B cell (primary cell): ENCODE results near the gene KPNA6. TPM values are rescaled to one million over a fixed set of nuclear protein-coding genes. Genes with fewer than 3 reads are reported as not detected.

Experiments
- ATAC-seq: fragments of 200-7000 bp; cut with Tn5 transposase; one replicate; pipeline ENCODE4 v1.10.0; 2021; ENCODE audit warnings: low read depth, mild to moderate bottlenecking, moderate number of reproducible peaks, moderate library complexity
- CTCF ChIA-PET: fragments of 350-600 bp; sonication (Branson Sonifier 250); formaldehyde crosslinking; loops from one replicate; lab custom pipeline; 2021; ENCODE audit warnings: antibody characterized with exemption, inconsistent platforms; lab: Charles Lee
- POLR2A ChIA-PET: fragments of 350-600 bp; sonication (Branson Sonifier 250); formaldehyde crosslinking; loops from one replicate; lab custom pipeline; 2021; ENCODE audit warnings: antibody characterized with exemption; lab: Charles Lee
- DNase-seq: peaks from one replicate; pipeline ENCODE4 v3.0.0; 2013
- H2AFZ ChIP-seq: 2 replicates; pipeline ENCODE4 v1.6.1; 2012; ENCODE audit warnings: mild to moderate bottlenecking, low read depth, low read length; ENCODE audit not compliant: insufficient read depth, poor library complexity, severe bottlenecking
- H3K27ac ChIP-seq, 2 donors: 1 replicate in 1 of 2; 2 replicates in 1 of 2; pipeline ENCODE4 v1.5.1; 2012 to 2013; ENCODE audit warnings: low read length in 2 of 2, mild to moderate bottlenecking in 2 of 2, moderate library complexity in 1 of 2
- H3K27me3 ChIP-seq, 4 experiments: fragments of 200-600 bp in 1 of 4; sonication (generic) in 1 of 4; replicated peaks in 1 of 4; 1 replicate in 2 of 4; 2 replicates in 2 of 4; pipeline versions ENCODE4 v1.6.1 to v1.7.0; 2013 to 2016; ENCODE audit warnings: low read length in 3 of 4, mild to moderate bottlenecking in 2 of 4, mixed read lengths in 1 of 4, moderate library complexity in 1 of 4; ENCODE audit not compliant: insufficient read depth in 4 of 4, control insufficient read depth in 3 of 4; ENCODE audit errors: control extremely low read depth in 1 of 4
- H3K36me3 ChIP-seq, 2 experiments: replicated peaks in 1 of 2; 1 replicate in 1 of 2; 2 replicates in 1 of 2; pipeline versions ENCODE4 v1.6.1 to v1.7.1; 2013; ENCODE audit warnings: low read length in 1 of 2; ENCODE audit not compliant: insufficient read depth in 2 of 2, control insufficient read depth in 1 of 2; ENCODE audit errors: control extremely low read depth in 1 of 2, extremely low read depth in 1 of 2
- H3K4me1 ChIP-seq, 2 donors: fragments of 200-600 bp in 1 of 2; sonication (generic) in 1 of 2; 1 replicate in 1 of 2; 2 replicates in 1 of 2; pipeline versions ENCODE4 v1.5.1 to v1.6.1; 2013 to 2017; ENCODE audit warnings: low read length in 2 of 2; ENCODE audit not compliant: control insufficient read depth in 2 of 2, insufficient read depth in 2 of 2
- H3K4me2 ChIP-seq: replicated peaks from 2 replicates; pipeline ENCODE3; 2012; ENCODE audit warnings: mild to moderate bottlenecking, low read depth, low read length; ENCODE audit not compliant: poor library complexity, severe bottlenecking
- H3K4me3 ChIP-seq, 5 experiments: fragments of 200-600 bp in 1 of 5; sonication (generic) in 1 of 5; 1 replicate in 3 of 5; 2 replicates in 2 of 5; pipeline versions ENCODE4 v1.5.1 to v1.7.0; 2011 to 2016; ENCODE audit warnings: low read length in 4 of 5, mild to moderate bottlenecking in 4 of 5, low read depth in 2 of 5, control low read depth in 1 of 5, moderate library complexity in 1 of 5; ENCODE audit not compliant: insufficient read depth in 1 of 5; ENCODE audit errors: control extremely low read depth in 1 of 5, extremely low read depth in 1 of 5
- H3K79me2 ChIP-seq: fragments of 200-600 bp; sonication (generic); one replicate; pipeline ENCODE4 v1.6.0; 2016; ENCODE audit warnings: low read length; ENCODE audit not compliant: control insufficient read depth, insufficient read depth
- H3K9ac ChIP-seq: fragments of 200-600 bp; sonication (generic); 2 replicates; pipeline ENCODE4 v1.6.1; 2017; ENCODE audit warnings: mild to moderate bottlenecking, low read length, moderate library complexity
- H3K9me3 ChIP-seq, 3 donors: one replicate each; pipeline versions ENCODE4 v1.6.1 to v1.7.1; 2013; ENCODE audit warnings: low read length in 2 of 3; ENCODE audit not compliant: control insufficient read depth in 2 of 3, insufficient read depth in 1 of 3; ENCODE audit errors: control extremely low read depth in 1 of 3
- H4K20me1 ChIP-seq: 2 replicates; pipeline ENCODE4 v1.6.0; 2012; ENCODE audit warnings: mild to moderate bottlenecking, low read length; ENCODE audit not compliant: insufficient read depth, control insufficient read depth, poor library complexity, severe bottlenecking
- H3K27ac Mint-ChIP-seq: one replicate; pipeline ENCODE4 v1.8.0; 2021; ENCODE audit warnings: mixed read lengths
- H3K27me3 Mint-ChIP-seq: one replicate; pipeline ENCODE4 v1.8.0; 2021; ENCODE audit warnings: mixed read lengths
- H3K4me1 Mint-ChIP-seq: one replicate; pipeline ENCODE4 v1.8.0; 2021; ENCODE audit warnings: mixed read lengths
- H3K4me3 Mint-ChIP-seq: one replicate; pipeline ENCODE4 v1.8.0; 2021; ENCODE audit warnings: mixed read lengths
- H3K9me3 Mint-ChIP-seq: one replicate; pipeline ENCODE4 v1.8.0; 2022; ENCODE audit warnings: mixed read lengths; ENCODE audit not compliant: insufficient read depth
- EZH2 ChIP-seq: IDR thresholded peaks from 2 replicates; pipeline ENCODE4 v1.6.1; 2012; ENCODE audit warnings: borderline replicate concordance, low read depth, mild to moderate bottlenecking, moderate library complexity, low read length; ENCODE audit not compliant: insufficient read depth, poor library complexity, severe bottlenecking
- WGBS: methylation state at CpG from one replicate; pipeline ENCODE4 v1.1.5; 2013; ENCODE audit warnings: missing lambda C conversion rate; ENCODE audit not compliant: insufficient coverage; 5-methylcytosine and 5-hydroxymethylcytosine counted together
- intact Hi-C: fragments of 100-400 bp; cut with micrococcal nuclease; formaldehyde crosslinking; loops from one replicate; pipeline ENCODE4 v1.10.0; 2022
- polyA plus RNA-seq: library from polyadenylated mRNA; depleted of rRNA; stranded (reverse); fragments of >200 nt; gene quantifications from 2 replicates; pipeline ENCODE4 v1.2.3, GENCODE V29; 2012
- total RNA-seq, 2 donors: library from RNA; stranded (reverse); fragments of 120-200 nt in 1 of 2; gene quantifications; 1 replicate in 1 of 2; 2 replicates in 1 of 2; pipeline versions ENCODE4 v1.2.3 to v1.2.4, GENCODE V29; 2013 to 2022
- TF ChIP-seq, protein P1 (sequence below): fragments of 200-600 bp; IDR thresholded peaks from one replicate; pipeline ENCODE4 v1.8.0; 2022; ENCODE audit warnings: antibody characterized with exemption, mild to moderate bottlenecking

KPNA6 gene
- total and polyA plus RNA-seq, 2 donors (not counting 1 experiment from before 2014, with no cell fraction given), result 14.0 to 49.9 TPM

- Mint-ChIP-seq H3K9me3 (no peaks in the 10 kb centered on the region), H3K4me1 (peaks cover 29% of the 10 kb centered on the region), H3K27me3 (no peaks in the 10 kb centered on the region), H3K4me3 (peak within 1 kb of the TSS; percentile 83), H3K27ac (peak within 1 kb of the TSS; percentile 79)
- no peak for TF ChIP-seq EZH2
- TF ChIP-seq, protein P1, sequence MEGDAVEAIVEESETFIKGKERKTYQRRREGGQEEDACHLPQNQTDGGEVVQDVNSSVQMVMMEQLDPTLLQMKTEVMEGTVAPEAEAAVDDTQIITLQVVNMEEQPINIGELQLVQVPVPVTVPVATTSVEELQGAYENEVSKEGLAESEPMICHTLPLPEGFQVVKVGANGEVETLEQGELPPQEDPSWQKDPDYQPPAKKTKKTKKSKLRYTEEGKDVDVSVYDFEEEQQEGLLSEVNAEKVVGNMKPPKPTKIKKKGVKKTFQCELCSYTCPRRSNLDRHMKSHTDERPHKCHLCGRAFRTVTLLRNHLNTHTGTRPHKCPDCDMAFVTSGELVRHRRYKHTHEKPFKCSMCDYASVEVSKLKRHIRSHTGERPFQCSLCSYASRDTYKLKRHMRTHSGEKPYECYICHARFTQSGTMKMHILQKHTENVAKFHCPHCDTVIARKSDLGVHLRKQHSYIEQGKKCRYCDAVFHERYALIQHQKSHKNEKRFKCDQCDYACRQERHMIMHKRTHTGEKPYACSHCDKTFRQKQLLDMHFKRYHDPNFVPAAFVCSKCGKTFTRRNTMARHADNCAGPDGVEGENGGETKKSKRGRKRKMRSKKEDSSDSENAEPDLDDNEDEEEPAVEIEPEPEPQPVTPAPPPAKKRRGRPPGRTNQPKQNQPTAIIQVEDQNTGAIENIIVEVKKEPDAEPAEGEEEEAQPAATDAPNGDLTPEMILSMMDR, result no peak
- Histone ChIP-seq H3K36me3 (peaks cover 0 to 24% of the 10 kb centered on the region in 2 experiments), H3K27me3 (no peaks in the 10 kb centered on the region), H3K79me2 (peaks cover 14% of the 10 kb centered on the region), H3K27ac (peak within 1 kb of the TSS; percentile 73 to 80), H2AFZ (peak within 1 kb of the TSS; percentile 90), H3K9me3 (no peaks in the 10 kb centered on the region), H4K20me1 (peaks cover 6% of the 10 kb centered on the region), H3K9ac (peak within 1 kb of the TSS; percentile 85), H3K4me3 (peak within 1 kb of the TSS; percentile 76 to 92 (median 81)), H3K4me1 (peaks cover 14 to 17% of the 10 kb centered on the region in 2 donors), H3K4me2 (peak within 1 kb of the TSS; percentile 88)
- ATAC-seq, result peak; percentile 80
- peak; percentile 98 for DNase-seq
- ChIA-PET CTCF (interaction anchor here (0.7 to 3.4 kb wide), 16 partner anchors 9 to 1356 kb away, joined by 3 to 41 read pairs (median 4); partner anchors contain the start of genes BSDC1, KHDRBS1, KPNA6 and MARCKSL1), POLR2A (interaction anchor here (0.7 to 3.5 kb wide), 15 partner anchors 36 to 1055 kb away, joined by 3 to 31 read pairs (median 4); partner anchors contain the start of genes BSDC1, HDAC1, KHDRBS1 and KPNA6)
- intact Hi-C loops, result loop anchor here (1.0 to 10.0 kb wide), 11 partner anchors 9 to 776 kb away; partner anchors contain the start of genes BSDC1, CCDC28B, DCDC2B and IQCC
- under 1% methylated on average over 66 of the region's 67 CpGs for WGBS
Measured at GRCh38 chr1:32072622-32073298, 35.1 kb upstream of the KPNA6 start, which contains the start of gene TMEM39B. TSS of gene TMEM39B (plus strand) at chr1:32072939. CDS start at chr1:32073048, 109 bp downstream.
